GM12878 (cell line): ENCODE data around the gene ADD1. TPM values are rescaled to one million over a fixed set of nuclear protein-coding genes. Genes with fewer than 3 reads are reported as not detected.

Experiments used
- ATAC-seq: fragments of 200-7000 bp; cut with Tn5 transposase; 3 replicates; pipeline ENCODE4 v1.9.1; 2020; ENCODE audit warnings: mild to moderate bottlenecking, moderate library complexity
- BruUV-seq: library from RNA; stranded (reverse); fragments of 400-500 nt; replicated peaks from 2 replicates; lab custom pipeline; 2021; lab: Mats Ljungman, UMichigan
- CTCF ChIA-PET: fragments of 300-600 bp; sonication (Branson Sonifier 250); formaldehyde crosslinking; extraction: SDS; loops from one replicate; lab custom pipeline; 2021; ENCODE audit warnings: inconsistent platforms; lab: Yijun Ruan, JAX
- POLR2A ChIA-PET: fragments of 350-600 bp; formaldehyde crosslinking; extraction: SDS; loops from one replicate; lab custom pipeline; 2021; ENCODE audit warnings: inconsistent platforms; lab: Charles Lee
- RAD21 ChIA-PET: fragments of 300-600 bp; sonication (Branson Sonifier 250); formaldehyde crosslinking; loops from one replicate; lab custom pipeline; 2023; ENCODE audit warnings: antibody characterized with exemption; ENCODE audit not compliant: unreplicated experiment; lab: Charles Lee
- SMC1A ChIA-PET: fragments of 300-600 bp; sonication (Branson Sonifier 250); formaldehyde crosslinking; loops from one replicate; lab custom pipeline; 2023; ENCODE audit not compliant: unreplicated experiment, uncharacterized antibody; lab: Charles Lee
- DNase-seq: peaks from one replicate; pipeline ENCODE4 v3.0.0-alpha.2; 2011; ENCODE audit warnings: low read depth, low spot score
- FAIRE-seq: peaks from 3 replicates; lab custom pipeline; 2011; peaks lifted over from hg19 to GRCh38; lab: Jason Lieb, UNC
- H2AFZ ChIP-seq: 2 replicates; pipeline ENCODE4 v1.6.0; 2011; ENCODE audit warnings: low read depth, low read length, control low read depth; ENCODE audit not compliant: control insufficient read depth
- H3K27ac ChIP-seq: 2 replicates; pipeline ENCODE4 v1.5.1; 2011; ENCODE audit warnings: control low read depth; ENCODE audit not compliant: control insufficient read depth, insufficient read depth
- H3K27me3 ChIP-seq, 2 experiments: replicated peaks in 1 of 2; 2 replicates each; pipeline versions ENCODE4 v1.6.0 to v1.6.1; 2011; ENCODE audit warnings: low read length in 1 of 2; ENCODE audit not compliant: control insufficient read depth in 2 of 2, insufficient read depth in 2 of 2
- H3K36me3 ChIP-seq, 2 experiments: 2 replicates each; pipeline ENCODE4 v1.5.1; 2011; ENCODE audit warnings: low read length in 1 of 2; ENCODE audit not compliant: control insufficient read depth in 2 of 2, insufficient read depth in 2 of 2
- H3K4me1 ChIP-seq: 2 replicates; pipeline ENCODE4 v1.6.1; 2011; ENCODE audit warnings: mild to moderate bottlenecking, low read length, moderate library complexity, mixed read lengths; ENCODE audit not compliant: control insufficient read depth, insufficient read depth
- H3K4me2 ChIP-seq: 2 replicates; pipeline ENCODE4 v1.6.0; 2011; ENCODE audit warnings: control low read depth; ENCODE audit not compliant: control insufficient read depth, insufficient read depth
- H3K4me3 ChIP-seq: fragments of 200-600 bp; sonication (generic); 2 replicates; pipeline ENCODE4 v1.5.1; 2016
- H3K79me2 ChIP-seq: 2 replicates; pipeline ENCODE4 v1.6.0; 2011; ENCODE audit warnings: low read length; ENCODE audit not compliant: control insufficient read depth, insufficient read depth
- H3K9ac ChIP-seq: 2 replicates; pipeline ENCODE4 v1.8.0; 2011; ENCODE audit warnings: low read length, control low read depth, mixed read lengths; ENCODE audit not compliant: control insufficient read depth, insufficient read depth
- H3K9me3 ChIP-seq: replicated peaks from 3 replicates; pipeline ENCODE4 v1.5.1; 2011; ENCODE audit warnings: mild to moderate bottlenecking, low read length; ENCODE audit not compliant: control insufficient read depth, insufficient read depth
- H4K20me1 ChIP-seq: 2 replicates; pipeline ENCODE4 v1.6.0; 2011; ENCODE audit not compliant: control insufficient read depth, insufficient read depth
- CBX5 ChIP-seq: sonication (generic); IDR thresholded peaks from 2 replicates; pipeline ENCODE4 v1.6.1; 2016; ENCODE audit warnings: low read depth, moderate library complexity, mild to moderate bottlenecking, inconsistent platforms
- SUPT20H ChIP-seq: IDR thresholded peaks from 2 replicates; pipeline ENCODE4 v1.6.1; 2011; ENCODE audit warnings: low read depth, mild to moderate bottlenecking, low read length, moderate library complexity, borderline replicate concordance; ENCODE audit not compliant: control insufficient read depth
- TBL1XR1 ChIP-seq: IDR thresholded peaks from 2 replicates; pipeline ENCODE4 v1.6.1; 2012; ENCODE audit warnings: low read depth, low read length, improper control_type of control experiment
- ZNF207 ChIP-seq: fragments of 450-650 bp; IDR thresholded peaks from 2 replicates; pipeline ENCODE4 v1.6.1; 2014; ENCODE audit warnings: antibody characterized with exemption, mild to moderate bottlenecking, borderline replicate concordance
- whole genome bisulfite sequencing: methylation state at CpG from one replicate; pipeline ENCODE4 v1.1.6; 2016; ENCODE audit warnings: low lambda C conversion rate; ENCODE audit not compliant: insufficient replicate concordance, insufficient coverage; ENCODE audit errors: missing lambda C conversion rate; 5-methylcytosine and 5-hydroxymethylcytosine counted together
- in situ Hi-C: fragments of 300-500 bp; cut with MboI; formaldehyde crosslinking; loops from 9 replicates; pipeline ENCODE4 v1.14.3; 2018; ENCODE audit warnings: mixed read lengths
- intact Hi-C: fragments of 100-400 bp; cut with micrococcal nuclease; formaldehyde crosslinking; loops from one replicate; pipeline ENCODE4 v1.14.2; 2022; ENCODE audit not compliant: unreplicated experiment
- polyA plus RNA-seq, 11 experiments: library from polyadenylated mRNA; depleted of rRNA in 4 of 11; unstranded in 6 of 11; stranded (reverse) in 5 of 11; fragments of >200 nt; fragmentation: Nextera tagmentation in 4 of 11; fragmentation: Illumina TruSeq in 1 of 11; extraction: Ambion mirVana in 4 of 11; extraction: Trizol in 1 of 11; gene quantifications; 1 replicate in 1 of 11; 2 replicates in 10 of 11; pipeline versions ENCODE4 v1.2.1 to v1.2.3, GENCODE V29; 2011 to 2016; ENCODE audit warnings: inconsistent platforms in 2 of 11, missing spikeins in 2 of 11, low read depth in 1 of 11
- total RNA-seq, 4 experiments: library from RNA; depleted of rRNA in 3 of 4; stranded (reverse); fragments of >200 nt in 3 of 4; fragmentation: Illumina TruSeq in 1 of 4; extraction: Trizol in 1 of 4; gene quantifications; 2 replicates each; pipeline versions ENCODE4 v1.2.1 to v1.2.3, GENCODE V29; 2013 to 2021
- TF ChIP-seq, protein P1 (sequence below): fragments of 450-650 bp; IDR thresholded peaks from 2 replicates; pipeline ENCODE4 v1.6.1; 2017; ENCODE audit warnings: mild to moderate bottlenecking, moderate library complexity
- TF ChIP-seq, protein P2 (sequence below): IDR thresholded peaks from 2 replicates; pipeline ENCODE4 v1.6.1; 2011; ENCODE audit warnings: borderline replicate concordance, low read depth, mild to moderate bottlenecking, moderate library complexity, low read length; ENCODE audit not compliant: insufficient read depth, poor library complexity, severe bottlenecking
- TF ChIP-seq, protein P3 (sequence below): fragments of 450-650 bp; IDR thresholded peaks from 2 replicates; pipeline ENCODE4 v1.6.1; 2017; ENCODE audit warnings: mild to moderate bottlenecking, low read depth, inconsistent platforms; ENCODE audit not compliant: poor library complexity, severe bottlenecking

ADD1 gene
- total and polyA plus RNA-seq, 10 of the 15 experiments (the other 5 are each of a cell fraction or from before 2014, with no cell fraction given) = 21.6 to 182 (median 105) TPM

DNA sequence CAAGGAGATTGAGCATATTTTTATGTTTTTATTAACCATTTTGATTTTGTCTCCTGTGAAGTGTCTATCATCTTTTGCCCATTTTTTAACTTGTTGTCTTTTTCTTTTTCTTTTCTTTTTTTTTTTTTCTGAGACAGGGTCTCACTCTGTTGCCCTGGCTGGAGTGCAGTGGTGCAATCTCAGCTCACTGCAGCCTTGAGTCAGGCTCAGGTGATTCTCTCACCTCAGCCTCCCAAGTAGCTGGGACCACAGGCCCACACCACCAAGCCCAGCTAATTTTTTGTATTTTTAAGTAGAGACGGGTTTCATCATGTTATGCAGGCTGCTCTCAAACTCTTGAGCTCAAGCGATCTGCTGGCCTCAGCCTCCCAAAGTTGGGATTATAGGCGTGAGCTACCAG is 4.6 kb upstream of the ADD1 start:
- in situ Hi-C loops (no loop called here), intact Hi-C loops (no loop called here)
- Histone ChIP-seq H3K4me3 (no peak overlapping the region), H3K4me1 (peaks cover 30% of the 10 kb centered on the region), H4K20me1 (no peaks in the 10 kb centered on the region), H2AFZ (no peak overlapping the region), H3K79me2 (peaks cover 5% of the 10 kb centered on the region), H3K9ac (no peak overlapping the region), H3K36me3 (peaks cover 0 to 5% of the 10 kb centered on the region in 2 experiments; a peak in 2 of 4 replicates), H3K27ac (no peak overlapping the region), H3K9me3 (no peaks in the 10 kb centered on the region), H3K4me2 (no peak overlapping the region), H3K27me3 (no peaks in the 10 kb centered on the region)
- ChIA-PET POLR2A (interaction anchor here (0.5 to 1.2 kb wide), 5 partner anchors 12 to 276 kb away, joined by 3 to 5 read pairs (median 3); no protein-coding TSS in a partner anchor), RAD21 (interaction anchor here (0.8 to 1.2 kb wide), 2 partner anchors 10 to 12 kb away, joined by 3 read pairs; no protein-coding TSS in a partner anchor), CTCF (interaction anchor here (0.7 kb wide), 1 partner anchor 28 kb away, joined by 3 read pairs; no protein-coding TSS in a partner anchor), SMC1A (interaction anchor here (1.1 to 1.5 kb wide), 4 partner anchors 10 to 54 kb away, joined by 3 to 4 read pairs (median 3); no protein-coding TSS in a partner anchor)
- no peak for FAIRE-seq
- DNase-seq = no peak
- 80% methylated on average over 3 of the region's 3 CpGs for WGBS
- BruUV-seq = no TSS peak
- ATAC-seq = no peak
- TF ChIP-seq, protein P1, sequence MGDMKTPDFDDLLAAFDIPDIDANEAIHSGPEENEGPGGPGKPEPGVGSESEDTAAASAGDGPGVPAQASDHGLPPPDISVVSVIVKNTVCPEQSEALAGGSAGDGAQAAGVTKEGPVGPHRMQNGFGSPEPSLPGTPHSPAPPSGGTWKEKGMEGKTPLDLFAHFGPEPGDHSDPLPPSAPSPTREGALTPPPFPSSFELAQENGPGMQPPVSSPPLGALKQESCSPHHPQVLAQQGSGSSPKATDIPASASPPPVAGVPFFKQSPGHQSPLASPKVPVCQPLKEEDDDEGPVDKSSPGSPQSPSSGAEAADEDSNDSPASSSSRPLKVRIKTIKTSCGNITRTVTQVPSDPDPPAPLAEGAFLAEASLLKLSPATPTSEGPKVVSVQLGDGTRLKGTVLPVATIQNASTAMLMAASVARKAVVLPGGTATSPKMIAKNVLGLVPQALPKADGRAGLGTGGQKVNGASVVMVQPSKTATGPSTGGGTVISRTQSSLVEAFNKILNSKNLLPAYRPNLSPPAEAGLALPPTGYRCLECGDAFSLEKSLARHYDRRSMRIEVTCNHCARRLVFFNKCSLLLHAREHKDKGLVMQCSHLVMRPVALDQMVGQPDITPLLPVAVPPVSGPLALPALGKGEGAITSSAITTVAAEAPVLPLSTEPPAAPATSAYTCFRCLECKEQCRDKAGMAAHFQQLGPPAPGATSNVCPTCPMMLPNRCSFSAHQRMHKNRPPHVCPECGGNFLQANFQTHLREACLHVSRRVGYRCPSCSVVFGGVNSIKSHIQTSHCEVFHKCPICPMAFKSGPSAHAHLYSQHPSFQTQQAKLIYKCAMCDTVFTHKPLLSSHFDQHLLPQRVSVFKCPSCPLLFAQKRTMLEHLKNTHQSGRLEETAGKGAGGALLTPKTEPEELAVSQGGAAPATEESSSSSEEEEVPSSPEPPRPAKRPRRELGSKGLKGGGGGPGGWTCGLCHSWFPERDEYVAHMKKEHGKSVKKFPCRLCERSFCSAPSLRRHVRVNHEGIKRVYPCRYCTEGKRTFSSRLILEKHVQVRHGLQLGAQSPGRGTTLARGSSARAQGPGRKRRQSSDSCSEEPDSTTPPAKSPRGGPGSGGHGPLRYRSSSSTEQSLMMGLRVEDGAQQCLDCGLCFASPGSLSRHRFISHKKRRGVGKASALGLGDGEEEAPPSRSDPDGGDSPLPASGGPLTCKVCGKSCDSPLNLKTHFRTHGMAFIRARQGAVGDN = no peak
- TF ChIP-seq ZNF207 = no peak
- TF ChIP-seq CBX5 = no peak
- TF ChIP-seq, protein P2, sequence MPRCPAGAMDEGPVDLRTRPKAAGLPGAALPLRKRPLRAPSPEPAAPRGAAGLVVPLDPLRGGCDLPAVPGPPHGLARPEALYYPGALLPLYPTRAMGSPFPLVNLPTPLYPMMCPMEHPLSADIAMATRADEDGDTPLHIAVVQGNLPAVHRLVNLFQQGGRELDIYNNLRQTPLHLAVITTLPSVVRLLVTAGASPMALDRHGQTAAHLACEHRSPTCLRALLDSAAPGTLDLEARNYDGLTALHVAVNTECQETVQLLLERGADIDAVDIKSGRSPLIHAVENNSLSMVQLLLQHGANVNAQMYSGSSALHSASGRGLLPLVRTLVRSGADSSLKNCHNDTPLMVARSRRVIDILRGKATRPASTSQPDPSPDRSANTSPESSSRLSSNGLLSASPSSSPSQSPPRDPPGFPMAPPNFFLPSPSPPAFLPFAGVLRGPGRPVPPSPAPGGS = no peak
- TF ChIP-seq SUPT20H = no peak
- TF ChIP-seq TBL1XR1 = no peak
- TF ChIP-seq, protein P3, sequence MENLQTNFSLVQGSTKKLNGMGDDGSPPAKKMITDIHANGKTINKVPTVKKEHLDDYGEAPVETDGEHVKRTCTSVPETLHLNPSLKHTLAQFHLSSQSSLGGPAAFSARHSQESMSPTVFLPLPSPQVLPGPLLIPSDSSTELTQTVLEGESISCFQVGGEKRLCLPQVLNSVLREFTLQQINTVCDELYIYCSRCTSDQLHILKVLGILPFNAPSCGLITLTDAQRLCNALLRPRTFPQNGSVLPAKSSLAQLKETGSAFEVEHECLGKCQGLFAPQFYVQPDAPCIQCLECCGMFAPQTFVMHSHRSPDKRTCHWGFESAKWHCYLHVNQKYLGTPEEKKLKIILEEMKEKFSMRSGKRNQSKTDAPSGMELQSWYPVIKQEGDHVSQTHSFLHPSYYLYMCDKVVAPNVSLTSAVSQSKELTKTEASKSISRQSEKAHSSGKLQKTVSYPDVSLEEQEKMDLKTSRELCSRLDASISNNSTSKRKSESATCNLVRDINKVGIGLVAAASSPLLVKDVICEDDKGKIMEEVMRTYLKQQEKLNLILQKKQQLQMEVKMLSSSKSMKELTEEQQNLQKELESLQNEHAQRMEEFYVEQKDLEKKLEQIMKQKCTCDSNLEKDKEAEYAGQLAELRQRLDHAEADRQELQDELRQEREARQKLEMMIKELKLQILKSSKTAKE = no peak
